RWPE2 (cell line): ENCODE data around the gene TMEM178B.

ENCODE experiments used
- ATAC-seq: fragments of 200-7000 bp; cut with Tn5 transposase; 3 replicates; pipeline ENCODE4 v1.9.1; 2021; ENCODE audit warnings: low read depth
- DNase-seq: peaks from one replicate; pipeline ENCODE4 v3.0.0-alpha.2; 2020; ENCODE audit warnings: low spot score
- H3K27ac ChIP-seq: fragments of 450-650 bp; 2 replicates; pipeline ENCODE4 v1.5.1; 2017; ENCODE audit warnings: mild to moderate bottlenecking; ENCODE audit not compliant: poor library complexity, severe bottlenecking
- H3K27me3 ChIP-seq: fragments of 250-450 bp; sonication (Bioruptor Pico); 2 replicates; pipeline ENCODE4 v1.5.1; 2021; ENCODE audit warnings: mild to moderate bottlenecking, moderate library complexity; ENCODE audit not compliant: insufficient read depth, poor library complexity, severe bottlenecking
- H3K36me3 ChIP-seq: fragments of 250-450 bp; sonication (Bioruptor Pico); 2 replicates; pipeline ENCODE4 v1.5.1; 2020; ENCODE audit warnings: low read depth, mild to moderate bottlenecking, moderate library complexity
- H3K4me1 ChIP-seq: fragments of 250-450 bp; sonication (Bioruptor Pico); 2 replicates; pipeline ENCODE4 v1.5.1; 2021; ENCODE audit warnings: mild to moderate bottlenecking, moderate library complexity; ENCODE audit not compliant: insufficient read depth, poor library complexity, severe bottlenecking
- H3K4me3 ChIP-seq: fragments of 250-450 bp; sonication (Bioruptor Pico); 2 replicates; pipeline ENCODE4 v1.5.1; 2021; ENCODE audit warnings: mild to moderate bottlenecking, moderate library complexity; ENCODE audit not compliant: severe bottlenecking
- H3K9me3 ChIP-seq: fragments of 250-450 bp; sonication (Bioruptor Pico); 2 replicates; pipeline ENCODE4 v1.5.1; 2021; ENCODE audit warnings: mild to moderate bottlenecking, moderate library complexity; ENCODE audit not compliant: severe bottlenecking
- TF ChIP-seq, protein P1 (sequence below): fragments of 450-650 bp; IDR thresholded peaks from one replicate; pipeline ENCODE4 v1.5.1; 2017; ENCODE audit warnings: mild to moderate bottlenecking, moderate library complexity; ENCODE audit not compliant: poor library complexity, severe bottlenecking

Gene TMEM178B

DNA sequence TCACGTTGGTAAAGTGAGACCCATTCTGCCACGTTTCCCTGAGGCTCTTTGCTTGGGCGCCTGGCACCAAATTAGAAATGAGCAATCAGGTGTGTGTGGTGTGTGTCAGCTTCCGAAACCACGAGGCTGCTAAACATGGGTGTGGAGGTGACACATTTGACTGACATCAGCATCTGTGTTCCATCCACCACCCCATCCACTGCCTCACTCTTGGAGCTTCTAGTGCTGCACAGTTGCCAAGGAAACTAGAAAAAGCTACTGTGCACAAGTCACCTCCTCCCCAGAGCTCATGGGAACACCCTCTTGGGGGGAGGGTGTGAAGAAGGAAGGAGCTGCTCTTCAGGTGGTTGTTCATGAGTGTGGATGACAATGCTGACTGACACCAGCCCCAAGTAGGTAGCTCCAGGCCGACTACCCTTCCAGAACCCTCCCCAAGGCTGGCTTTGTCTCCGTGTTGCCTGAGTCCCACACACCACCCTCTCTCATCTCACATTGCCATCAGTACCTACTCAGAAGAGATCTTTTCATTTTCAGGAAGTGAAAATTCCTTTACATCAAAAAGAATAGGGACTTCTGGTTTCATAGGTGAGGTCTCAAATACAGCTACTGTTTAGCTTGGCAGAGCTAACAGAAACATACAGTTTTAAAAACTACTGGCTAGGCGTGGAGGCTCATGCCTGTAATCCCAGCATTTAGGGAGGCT, 152.2 kb downstream of the TMEM178B start:
- TF ChIP-seq, protein P1, sequence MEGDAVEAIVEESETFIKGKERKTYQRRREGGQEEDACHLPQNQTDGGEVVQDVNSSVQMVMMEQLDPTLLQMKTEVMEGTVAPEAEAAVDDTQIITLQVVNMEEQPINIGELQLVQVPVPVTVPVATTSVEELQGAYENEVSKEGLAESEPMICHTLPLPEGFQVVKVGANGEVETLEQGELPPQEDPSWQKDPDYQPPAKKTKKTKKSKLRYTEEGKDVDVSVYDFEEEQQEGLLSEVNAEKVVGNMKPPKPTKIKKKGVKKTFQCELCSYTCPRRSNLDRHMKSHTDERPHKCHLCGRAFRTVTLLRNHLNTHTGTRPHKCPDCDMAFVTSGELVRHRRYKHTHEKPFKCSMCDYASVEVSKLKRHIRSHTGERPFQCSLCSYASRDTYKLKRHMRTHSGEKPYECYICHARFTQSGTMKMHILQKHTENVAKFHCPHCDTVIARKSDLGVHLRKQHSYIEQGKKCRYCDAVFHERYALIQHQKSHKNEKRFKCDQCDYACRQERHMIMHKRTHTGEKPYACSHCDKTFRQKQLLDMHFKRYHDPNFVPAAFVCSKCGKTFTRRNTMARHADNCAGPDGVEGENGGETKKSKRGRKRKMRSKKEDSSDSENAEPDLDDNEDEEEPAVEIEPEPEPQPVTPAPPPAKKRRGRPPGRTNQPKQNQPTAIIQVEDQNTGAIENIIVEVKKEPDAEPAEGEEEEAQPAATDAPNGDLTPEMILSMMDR, result no peak
- no peaks in the 10 kb centered on the region for H3K4me1 ChIP-seq

DNA sequence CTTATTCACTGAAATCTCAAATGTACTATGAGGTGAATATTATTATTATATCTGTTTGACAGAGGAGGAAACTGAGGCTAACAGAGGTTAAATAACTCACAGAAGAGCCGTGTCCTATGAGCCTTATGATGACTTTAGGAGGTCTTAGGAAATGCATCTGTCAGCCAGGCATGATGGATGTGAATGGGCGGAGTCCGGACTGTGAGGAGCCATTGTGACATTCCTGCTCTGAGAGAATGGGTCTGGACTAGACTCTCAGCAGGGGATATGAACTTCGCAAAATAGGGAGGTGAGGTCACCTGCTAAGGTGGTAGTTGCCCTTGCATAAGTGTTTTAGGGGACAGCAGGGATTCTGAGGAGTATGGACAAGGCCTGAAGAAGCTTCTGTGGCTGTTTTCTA, 153.6 kb downstream of the TMEM178B start:
- DNase-seq (no peak), ATAC-seq (no peak)
- H3K4me1 ChIP-seq, result no peaks in the 10 kb centered on the region
- H3K36me3 ChIP-seq, result no peaks in the 10 kb centered on the region
- H3K9me3 ChIP-seq, result no peaks in the 10 kb centered on the region
- H3K27me3 ChIP-seq, result no peaks in the 10 kb centered on the region
- TF ChIP-seq, protein P1, result no peak
- H3K27ac ChIP-seq, result no peak overlapping the region
- no peak overlapping the region for H3K4me3 ChIP-seq

More for the DNA sequence above, 152.2 kb downstream of the TMEM178B start:
- H3K9me3 ChIP-seq, result no peaks in the 10 kb centered on the region
- no peak for DNase-seq
- no peak overlapping the region for H3K4me3 ChIP-seq
- H3K27ac ChIP-seq, result no peak overlapping the region
- H3K27me3 ChIP-seq, result no peaks in the 10 kb centered on the region
- H3K36me3 ChIP-seq, result no peaks in the 10 kb centered on the region
- no peak for ATAC-seq

DNA sequence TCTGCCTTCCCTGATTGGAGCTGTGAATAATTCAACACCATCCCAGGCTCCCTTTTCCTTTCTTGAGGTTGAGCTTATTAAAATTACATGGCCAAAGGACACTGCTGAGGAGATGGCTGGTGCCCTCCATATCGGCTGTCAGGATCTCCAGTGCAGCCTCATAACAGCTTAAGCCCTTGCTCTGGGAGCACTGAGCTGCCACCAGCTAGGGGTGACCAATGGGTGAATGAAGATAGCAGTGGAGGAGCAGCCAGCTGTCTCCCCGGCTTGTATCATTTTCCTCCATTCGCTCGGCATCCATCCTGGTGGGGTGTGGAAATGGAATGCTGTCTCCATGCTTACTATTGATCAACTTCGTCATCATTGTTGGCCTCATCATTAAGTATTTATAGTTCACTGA, 154.6 kb downstream of the TMEM178B start:
- DNase-seq, result no peak
- Histone ChIP-seq H3K4me1 (no peaks in the 10 kb centered on the region), H3K27ac (no peak overlapping the region), H3K27me3 (no peaks in the 10 kb centered on the region), H3K9me3 (no peaks in the 10 kb centered on the region), H3K4me3 (no peak overlapping the region), H3K36me3 (no peaks in the 10 kb centered on the region)
- ATAC-seq, result no peak
- TF ChIP-seq, protein P1, result no peak

DNA sequence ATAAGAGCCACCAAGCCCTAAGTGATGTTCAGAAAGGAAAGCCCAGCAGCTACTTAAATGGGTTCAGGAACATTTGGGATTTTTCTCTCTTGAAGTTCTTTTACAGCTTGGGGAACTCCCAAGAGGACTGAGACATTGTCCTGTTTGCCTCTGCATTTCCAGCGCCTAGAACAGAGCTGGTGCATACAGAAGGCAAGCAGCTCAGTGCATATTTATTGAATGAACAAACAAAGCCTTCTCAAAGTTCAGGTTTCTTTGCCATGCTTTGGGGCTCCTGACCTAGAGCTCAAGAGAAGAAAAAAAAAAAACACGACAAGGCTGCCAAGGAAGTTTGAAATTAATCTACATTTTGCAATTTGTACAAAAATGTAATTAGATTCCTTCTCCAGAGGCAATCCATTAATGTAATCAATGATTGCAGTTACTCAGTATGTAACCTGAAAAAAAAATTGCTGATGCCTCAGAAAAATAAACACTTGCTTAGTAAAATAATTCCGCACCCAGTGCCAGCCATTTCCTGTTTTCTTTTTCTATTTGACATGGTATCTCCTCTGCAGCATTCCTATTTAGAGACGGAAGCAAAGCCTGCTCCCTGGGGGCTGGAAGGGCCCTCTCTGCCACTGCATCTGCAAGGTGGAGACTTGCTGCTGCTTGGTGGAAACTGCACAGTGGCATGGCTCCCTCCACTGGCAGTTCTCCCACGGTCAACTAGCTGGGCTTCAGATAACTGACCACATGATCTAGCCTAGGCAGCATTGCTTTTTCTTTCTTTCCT, 157.3 kb downstream of the TMEM178B start:
- no peaks in the 10 kb centered on the region for H3K9me3 ChIP-seq
- H3K4me3 ChIP-seq, result no peak overlapping the region
- no peaks in the 10 kb centered on the region for H3K27me3 ChIP-seq

More for the DNA sequence above, 157.3 kb downstream of the TMEM178B start:
- H3K27ac ChIP-seq, result no peak overlapping the region
- no peaks in the 10 kb centered on the region for H3K4me1 ChIP-seq
- TF ChIP-seq, protein P1, result peak; percentile 35
- DNase-seq (no peak), ATAC-seq (peak; percentile 44; the same call in 1 of the 3 replicates)
- H3K36me3 ChIP-seq, result no peaks in the 10 kb centered on the region
